Measurements from ENCODE around the gene TLDC2.
A peak's percentile ranks its signal among the peaks of the same experiment; 100 is the strongest.

Gene TLDC2

GRCh38 chr20:36850759-36851158 lies 25.2 kb upstream of the TLDC2 start:
- no peak for DNase-seq

DNA sequence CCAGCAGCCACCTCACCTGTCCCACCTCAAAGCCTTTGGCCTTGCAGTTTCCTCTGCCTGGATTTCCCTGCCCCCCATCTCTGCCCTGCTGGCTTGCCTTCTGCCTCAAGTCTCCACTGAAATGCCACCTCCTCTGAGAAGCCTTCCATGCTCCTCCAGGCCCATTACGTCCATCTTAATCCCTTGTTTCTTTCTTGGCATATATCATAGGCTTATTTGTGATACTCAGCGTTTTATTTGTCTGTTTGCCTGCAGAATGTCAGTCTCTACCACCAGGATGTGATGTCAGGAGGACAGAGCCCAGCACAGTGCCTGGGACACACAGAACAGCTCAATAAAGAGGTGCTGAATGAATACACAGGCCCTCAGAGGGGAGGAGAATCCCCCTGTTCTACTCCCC lies 24.4 kb upstream of the TLDC2 start:
- no peak for DNase-seq

GRCh38 chr20:36852187-36852586 lies 23.8 kb upstream of the TLDC2 start:
- no peak for DNase-seq

GRCh38 chr20:36854348-36855240 lies 21.3 kb upstream of the TLDC2 start:
- DNase-seq: no peak

- no peak for DNase-seq
Measured at GRCh38 chr20:36855241-36855657, 20.7 kb upstream of the TLDC2 start.

DNA sequence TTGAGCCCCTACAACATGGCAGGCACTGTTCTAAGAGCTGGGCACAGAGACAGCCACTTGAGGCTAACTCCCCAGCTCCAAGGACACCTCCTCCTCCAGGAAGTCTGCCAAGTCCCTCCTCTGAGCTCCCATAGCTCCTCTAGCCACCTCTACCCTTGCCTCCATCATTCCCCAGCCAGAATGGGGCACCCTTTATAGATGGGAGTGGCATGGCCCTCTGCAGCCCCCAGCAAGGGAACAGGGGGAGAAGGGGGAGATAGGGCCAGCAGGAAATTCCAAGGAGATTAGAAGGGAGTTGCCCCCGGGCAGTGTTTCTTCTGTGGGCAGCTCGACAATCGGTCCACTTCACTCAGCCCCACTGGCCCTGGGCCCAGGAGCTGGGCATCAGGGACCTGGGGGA lies 19.7 kb upstream of the TLDC2 start:
- no peak for DNase-seq

- DNase-seq: peak; percentile 48
Measured at GRCh38 chr20:36856691-36857635, 19.0 kb upstream of the TLDC2 start.

DNA sequence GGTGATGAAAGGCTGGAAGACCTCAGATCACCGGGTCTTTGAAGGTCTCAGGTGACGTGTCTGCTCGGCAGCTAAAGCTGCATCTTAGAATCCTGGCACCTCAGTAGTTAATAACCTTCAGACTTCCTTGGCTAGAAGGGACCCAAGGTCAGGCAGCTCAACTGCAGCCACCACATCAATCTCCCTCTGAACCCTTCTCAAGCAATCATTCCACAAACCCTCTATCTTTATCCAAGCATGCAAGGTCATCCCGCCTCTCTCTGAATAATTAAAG lies 16.7 kb upstream of the TLDC2 start:
- no peak for DNase-seq

DNA sequence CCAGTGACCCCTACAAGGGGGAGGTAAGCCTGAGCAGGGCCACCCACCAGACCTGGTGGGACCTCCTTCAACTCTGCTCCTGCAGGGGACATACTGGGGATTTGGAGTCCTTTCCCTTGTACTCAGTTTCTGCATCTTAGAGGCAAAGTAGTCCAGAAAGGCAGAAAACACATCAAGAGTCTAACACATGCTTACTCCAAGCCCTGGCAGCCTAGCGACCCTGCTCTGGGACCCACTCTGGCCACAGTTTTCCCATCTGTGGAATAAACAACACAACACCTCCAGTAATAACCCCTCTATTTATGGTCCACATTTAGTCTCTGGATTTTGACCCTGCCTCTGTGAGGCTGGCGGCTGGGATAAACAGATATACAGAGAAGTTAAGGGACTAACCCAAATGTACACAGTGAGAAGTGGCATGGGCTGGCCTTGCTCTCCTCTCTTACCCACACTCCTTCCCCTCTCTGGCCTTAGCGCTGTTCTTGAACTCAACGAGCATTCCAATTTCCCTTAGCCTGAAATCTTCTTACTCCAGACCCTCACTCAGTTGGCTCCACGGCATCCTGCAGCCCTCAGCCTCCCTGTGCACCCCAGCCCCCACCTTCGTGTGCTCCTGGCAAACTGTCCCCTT lies 16.1 kb upstream of the TLDC2 start:
- no peak for DNase-seq

DNA sequence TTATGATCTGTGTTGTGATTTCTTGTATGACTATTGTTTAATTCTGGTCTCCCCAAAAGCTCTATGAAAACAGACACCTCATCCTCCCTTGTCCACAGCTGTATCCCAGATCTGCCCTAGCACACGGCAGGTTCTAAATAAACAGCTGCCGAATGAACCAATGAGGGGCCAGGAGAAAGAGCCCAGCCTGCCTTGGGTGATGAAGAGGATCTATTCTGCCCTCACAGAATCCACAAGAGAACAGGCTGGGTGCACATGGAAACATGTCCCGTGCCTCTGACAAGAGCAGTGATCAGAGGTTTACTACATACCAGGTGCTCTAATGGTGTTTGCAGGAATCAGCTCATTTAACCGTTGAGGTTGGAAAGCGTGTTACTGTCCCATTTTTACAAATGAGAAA lies 15.6 kb upstream of the TLDC2 start:
- no peak for DNase-seq

GRCh38 chr20:36860811-36861624 lies 14.9 kb upstream of the TLDC2 start:
- DNase-seq: no peak

GRCh38 chr20:36861625-36861874 lies 14.4 kb upstream of the TLDC2 start:
- no peak for DNase-seq

- DNase-seq: peak; percentile 77
Measured at GRCh38 chr20:36861875-36862801, 13.8 kb upstream of the TLDC2 start.

DNA sequence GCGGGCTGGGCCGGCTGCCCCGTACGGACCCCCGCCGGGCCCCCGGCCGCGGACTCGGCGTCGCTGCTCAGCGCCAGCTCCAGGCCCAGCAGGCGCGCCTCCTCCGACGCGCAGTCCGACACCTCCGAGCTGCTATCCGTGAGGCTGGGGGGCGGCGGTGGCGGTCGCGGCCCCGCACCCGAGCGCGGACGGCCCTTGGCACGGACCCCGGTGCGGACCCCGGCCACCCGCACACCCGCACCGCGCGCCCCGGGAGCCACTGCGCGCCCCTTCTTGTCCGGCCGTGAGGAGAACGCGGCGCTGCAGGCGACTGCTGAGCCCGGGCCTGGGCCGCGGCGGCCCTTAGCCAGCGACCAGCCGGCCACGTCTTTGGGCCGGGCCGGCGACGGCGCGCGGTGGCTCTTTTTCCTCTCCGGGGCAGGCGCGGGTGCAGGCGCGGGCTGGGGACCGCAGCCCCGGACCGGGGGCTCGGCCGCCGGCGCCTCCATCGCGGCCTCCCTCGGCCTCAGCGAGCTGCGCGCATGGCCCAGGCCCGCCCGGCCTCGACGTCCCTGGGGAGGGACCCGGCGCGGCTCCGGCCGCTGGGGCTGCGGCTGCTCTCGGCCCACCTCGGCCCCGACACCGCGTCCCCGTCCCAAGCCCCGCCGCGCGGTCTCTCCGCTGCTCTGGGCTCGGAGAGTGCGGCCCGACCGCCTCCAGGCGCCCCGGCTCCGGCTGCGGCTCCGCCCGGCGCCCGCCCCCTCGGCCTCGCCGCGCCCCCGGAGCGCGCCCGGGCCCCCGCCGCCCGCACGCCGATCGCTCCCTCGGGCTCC lies 12.9 kb upstream of the TLDC2 start:
- DNase-seq: no peak

- no peak for DNase-seq
Measured at GRCh38 chr20:36865076-36865860, 10.7 kb upstream of the TLDC2 start.

GRCh38 chr20:36865861-36866149 lies 10.1 kb upstream of the TLDC2 start:
- DNase-seq: no peak

GRCh38 chr20:36866164-36866563 lies 9.8 kb upstream of the TLDC2 start:
- DNase-seq: no peak

GRCh38 chr20:36866681-36867495 lies 9.1 kb upstream of the TLDC2 start:
- DNase-seq: no peak

Data from fibroblast of skin of abdomen (primary cell).